ENCODE measurements around the gene CLHC1.
A peak's percentile ranks its signal among the peaks of the same experiment; 100 is the strongest.

- TF ChIP-seq CTCF (IDR thresholded peaks at IDR 0.05) (peak; percentile 32 to 90 (median 84)), POLR2A (IDR thresholded peaks at IDR 0.05) (no peak)
These were observed 63.6 kb downstream of the CLHC1 start for GRCh38 chr2:55168221-55169154.
